ENCODE data around the gene DIP2C.

DIP2C gene, protein sequence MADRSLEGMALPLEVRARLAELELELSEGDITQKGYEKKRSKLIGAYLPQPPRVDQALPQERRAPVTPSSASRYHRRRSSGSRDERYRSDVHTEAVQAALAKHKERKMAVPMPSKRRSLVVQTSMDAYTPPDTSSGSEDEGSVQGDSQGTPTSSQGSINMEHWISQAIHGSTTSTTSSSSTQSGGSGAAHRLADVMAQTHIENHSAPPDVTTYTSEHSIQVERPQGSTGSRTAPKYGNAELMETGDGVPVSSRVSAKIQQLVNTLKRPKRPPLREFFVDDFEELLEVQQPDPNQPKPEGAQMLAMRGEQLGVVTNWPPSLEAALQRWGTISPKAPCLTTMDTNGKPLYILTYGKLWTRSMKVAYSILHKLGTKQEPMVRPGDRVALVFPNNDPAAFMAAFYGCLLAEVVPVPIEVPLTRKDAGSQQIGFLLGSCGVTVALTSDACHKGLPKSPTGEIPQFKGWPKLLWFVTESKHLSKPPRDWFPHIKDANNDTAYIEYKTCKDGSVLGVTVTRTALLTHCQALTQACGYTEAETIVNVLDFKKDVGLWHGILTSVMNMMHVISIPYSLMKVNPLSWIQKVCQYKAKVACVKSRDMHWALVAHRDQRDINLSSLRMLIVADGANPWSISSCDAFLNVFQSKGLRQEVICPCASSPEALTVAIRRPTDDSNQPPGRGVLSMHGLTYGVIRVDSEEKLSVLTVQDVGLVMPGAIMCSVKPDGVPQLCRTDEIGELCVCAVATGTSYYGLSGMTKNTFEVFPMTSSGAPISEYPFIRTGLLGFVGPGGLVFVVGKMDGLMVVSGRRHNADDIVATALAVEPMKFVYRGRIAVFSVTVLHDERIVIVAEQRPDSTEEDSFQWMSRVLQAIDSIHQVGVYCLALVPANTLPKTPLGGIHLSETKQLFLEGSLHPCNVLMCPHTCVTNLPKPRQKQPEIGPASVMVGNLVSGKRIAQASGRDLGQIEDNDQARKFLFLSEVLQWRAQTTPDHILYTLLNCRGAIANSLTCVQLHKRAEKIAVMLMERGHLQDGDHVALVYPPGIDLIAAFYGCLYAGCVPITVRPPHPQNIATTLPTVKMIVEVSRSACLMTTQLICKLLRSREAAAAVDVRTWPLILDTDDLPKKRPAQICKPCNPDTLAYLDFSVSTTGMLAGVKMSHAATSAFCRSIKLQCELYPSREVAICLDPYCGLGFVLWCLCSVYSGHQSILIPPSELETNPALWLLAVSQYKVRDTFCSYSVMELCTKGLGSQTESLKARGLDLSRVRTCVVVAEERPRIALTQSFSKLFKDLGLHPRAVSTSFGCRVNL (N-terminal part only)

DNA sequence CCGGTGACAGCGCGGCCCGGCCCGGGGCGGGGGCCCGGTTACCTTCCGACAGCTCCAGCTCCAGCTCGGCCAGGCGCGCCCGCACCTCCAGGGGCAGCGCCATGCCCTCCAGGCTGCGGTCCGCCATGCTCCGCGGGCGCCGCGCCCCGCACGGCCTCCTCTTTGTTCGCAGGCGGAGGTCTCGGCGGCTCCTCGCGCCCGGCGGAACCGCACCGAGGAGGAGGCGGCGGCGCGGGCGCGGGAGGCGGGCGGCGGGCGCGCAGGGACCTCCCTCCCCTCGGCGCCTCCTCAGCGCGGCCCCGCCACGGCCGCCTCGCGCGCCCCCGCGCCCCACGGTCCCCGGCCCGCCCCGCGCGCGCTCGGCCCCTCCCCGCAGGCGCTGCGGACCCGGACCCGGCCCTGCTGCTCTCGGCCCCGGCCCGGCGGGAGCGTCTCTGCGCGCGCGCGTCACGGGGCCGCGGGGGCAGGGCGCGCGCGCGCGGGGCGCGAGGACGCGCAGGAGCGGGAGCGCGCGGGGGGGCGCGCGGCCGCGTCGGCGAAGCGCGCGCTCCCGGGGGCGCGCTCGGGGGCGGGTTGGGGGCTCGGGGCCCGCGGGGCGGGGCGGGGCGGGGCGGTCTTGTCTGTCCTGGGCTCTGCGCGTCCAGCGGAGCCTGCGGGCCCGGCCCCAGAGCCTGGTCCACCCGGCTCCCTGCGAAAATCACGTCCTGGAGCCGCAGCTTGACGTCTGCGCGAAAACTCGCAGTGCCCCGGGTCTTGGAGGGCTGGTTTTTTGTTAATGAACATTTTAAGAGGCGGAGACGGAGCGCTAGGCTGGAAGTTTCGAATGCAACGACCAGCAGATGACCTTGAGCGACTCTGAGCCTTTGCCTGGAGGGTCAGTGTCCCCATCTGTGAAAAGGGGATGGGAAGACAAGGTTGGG is at the start of gene DIP2C:
Gene DIP2C, minus strand, starts transcription at position 217 of the 920 bp plus-strand sequence. Its CDS starts 90 bp downstream, at position 127.
- no peak for DNase-seq (ENCODE audit: low read depth, low spot score)

GRCh38 chr10:734481-734880 is 45.0 kb upstream of the DIP2C start:
- no peak for DNase-seq (ENCODE audit: low read depth, low spot score)

DNA sequence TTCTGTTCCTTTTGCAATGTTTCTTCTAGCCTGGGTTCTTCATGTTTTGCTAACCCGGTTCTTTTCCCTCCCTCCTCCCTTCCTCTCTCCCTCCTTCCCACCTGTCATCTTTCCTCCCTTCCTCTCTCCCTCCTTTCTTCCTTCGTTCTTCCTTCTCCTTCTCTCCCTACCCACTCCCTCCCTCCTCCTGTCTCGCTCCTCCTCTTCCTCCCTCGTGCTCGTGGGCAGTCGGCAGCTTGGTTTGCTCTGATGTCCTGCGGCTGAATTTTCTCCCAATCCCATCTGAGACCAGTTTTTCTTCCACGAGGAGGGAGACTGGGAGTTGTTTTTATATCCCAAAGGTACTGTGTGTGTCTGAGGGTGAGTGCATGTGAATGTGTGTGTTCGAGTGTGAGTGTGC is 43.6 kb upstream of the DIP2C start:
- no peak for DNase-seq (ENCODE audit: low read depth, low spot score)

DNA sequence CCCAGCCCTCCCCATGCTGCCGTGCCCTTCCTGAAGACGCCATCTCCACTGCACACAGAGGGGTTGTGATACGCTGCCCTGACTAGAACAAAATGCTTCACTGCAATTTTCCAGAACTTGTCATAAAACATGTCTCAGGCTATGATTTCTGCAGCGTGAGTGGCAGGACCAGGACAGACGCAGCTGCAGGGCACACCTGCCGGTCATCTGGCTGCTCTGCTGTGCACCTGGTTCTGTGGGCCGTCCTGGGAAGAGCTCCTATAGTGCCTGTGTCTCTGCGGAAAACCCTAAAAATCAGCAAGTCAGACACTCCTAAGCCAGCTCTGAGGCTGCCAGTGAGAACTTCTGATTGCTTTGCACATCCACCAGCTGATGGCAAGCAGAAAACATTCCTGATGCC is 39.7 kb upstream of the DIP2C start:
- no peak for DNase-seq (ENCODE audit: low read depth, low spot score)

DNA sequence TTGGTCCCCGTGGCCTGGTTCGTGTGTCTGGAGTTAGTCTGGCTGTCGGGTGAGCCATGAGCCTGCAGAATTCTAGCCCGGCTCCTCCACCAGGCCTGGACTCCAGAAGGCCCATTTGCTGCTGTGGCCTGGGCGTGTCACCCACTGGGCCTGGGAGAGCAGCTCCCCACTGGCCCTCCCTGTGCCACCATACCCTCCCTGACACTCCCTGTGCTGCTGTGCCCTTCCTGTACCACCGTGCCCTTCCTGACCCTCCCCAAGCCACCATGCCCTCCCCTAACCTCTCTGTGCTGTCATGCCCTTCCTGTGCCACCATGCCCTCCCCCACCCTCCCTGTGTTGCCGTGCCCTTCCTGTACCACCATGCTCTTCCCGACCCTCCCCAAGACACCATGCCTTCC is 39.1 kb upstream of the DIP2C start:
- DNase-seq (ENCODE audit: low read depth, low spot score) = no peak

GRCh38 chr10:727162-727790 is 37.8 kb upstream of the DIP2C start:
- no peak for DNase-seq (ENCODE audit: low read depth, low spot score)

GRCh38 chr10:725786-726185 is 36.3 kb upstream of the DIP2C start:
- DNase-seq (ENCODE audit: low read depth, low spot score) = no peak

- no peak for DNase-seq (ENCODE audit: low read depth, low spot score)
Measured at GRCh38 chr10:725302-725701, 35.8 kb upstream of the DIP2C start.

GRCh38 chr10:723973-724372 is 34.5 kb upstream of the DIP2C start:
- no peak for DNase-seq (ENCODE audit: low read depth, low spot score)

DNA sequence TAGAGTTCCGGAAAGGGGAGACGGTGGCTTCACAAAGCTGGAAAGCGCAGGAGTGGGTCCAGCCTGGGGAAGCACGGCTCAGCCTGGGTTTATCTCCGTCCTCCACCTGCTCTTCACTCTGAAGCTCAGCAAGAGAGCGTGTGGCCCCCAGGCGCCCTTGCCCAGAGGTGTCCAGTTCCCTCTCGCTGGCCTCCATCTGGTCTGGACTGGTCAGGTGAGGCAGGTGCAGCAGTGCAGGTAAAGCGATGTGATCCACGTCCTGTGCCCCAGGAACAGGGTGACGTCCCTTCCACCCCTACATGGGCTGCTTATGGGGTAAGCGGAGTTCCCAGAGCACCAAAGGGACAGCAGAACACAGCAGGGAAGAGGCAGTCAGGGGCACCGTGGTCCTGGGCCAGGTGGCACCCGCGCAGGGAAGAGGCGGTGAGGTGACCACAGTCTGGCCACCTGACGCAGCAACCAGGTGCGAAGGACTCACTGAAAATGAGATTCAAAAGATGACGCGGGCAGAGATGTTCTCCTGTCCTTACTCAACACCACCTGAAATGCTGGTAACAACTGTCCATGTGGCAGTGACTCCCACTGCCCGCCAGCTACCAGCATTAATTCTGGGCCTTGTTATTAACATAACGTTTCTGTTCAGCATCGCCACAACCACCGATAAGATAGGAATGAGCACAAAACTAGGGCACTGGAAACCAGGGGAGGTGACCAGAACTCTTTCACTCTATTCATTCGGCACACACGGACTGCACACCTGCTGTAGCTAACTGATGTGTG is 33.0 kb upstream of the DIP2C start:
- no peak for DNase-seq (ENCODE audit: low read depth, low spot score)

DNA sequence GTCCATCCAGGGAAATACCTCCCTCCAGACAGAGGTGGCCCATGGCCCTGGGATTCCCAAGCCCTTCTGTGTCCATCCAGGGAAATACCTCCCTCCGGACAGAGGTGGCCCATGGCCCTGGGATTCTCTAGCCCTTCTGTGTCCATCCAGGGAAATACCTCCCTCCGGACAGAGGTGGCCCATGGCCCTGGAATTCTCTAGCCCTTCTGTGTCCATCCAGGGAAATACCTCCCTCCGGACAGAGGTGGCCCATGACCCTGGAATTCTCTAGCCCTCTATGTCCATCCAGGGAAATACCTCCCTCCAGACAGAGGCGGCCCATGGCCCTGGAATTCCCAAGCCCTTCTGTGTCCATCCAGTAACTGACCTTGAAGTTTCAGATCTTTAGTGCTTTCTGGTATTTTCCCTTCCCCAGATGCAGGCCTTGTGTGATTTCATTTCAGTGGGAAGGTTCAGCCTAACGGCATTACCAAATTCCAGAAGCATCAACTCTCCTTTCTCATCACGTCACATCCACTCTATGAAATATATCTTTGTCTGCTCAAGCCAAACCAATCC is 28.8 kb upstream of the DIP2C start:
- DNase-seq (ENCODE audit: low read depth, low spot score) = no peak

DNA sequence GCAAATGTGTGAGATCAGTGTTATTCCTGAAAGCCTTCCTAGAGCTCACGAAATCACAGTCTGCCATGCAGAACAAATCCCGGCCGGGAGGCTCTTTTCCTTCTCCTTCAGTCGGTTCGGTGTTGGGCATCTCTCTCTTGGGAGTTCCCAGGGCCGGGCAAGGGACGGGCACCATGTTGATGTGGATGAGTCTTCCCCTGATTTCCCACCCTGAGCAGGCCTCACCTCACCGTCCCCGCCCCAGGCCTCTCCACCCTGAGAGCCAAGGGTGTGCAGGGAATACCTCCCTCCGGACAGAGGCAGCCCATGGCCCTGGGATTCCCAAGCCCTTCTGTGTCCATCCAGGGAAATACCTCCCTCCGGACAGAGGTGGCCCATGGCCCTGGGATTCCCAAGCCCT is 28.0 kb upstream of the DIP2C start:
- no peak for DNase-seq (ENCODE audit: low read depth, low spot score)

- no peak for DNase-seq (ENCODE audit: low read depth, low spot score)
Measured at GRCh38 chr10:716821-717220, 27.4 kb upstream of the DIP2C start.

DNA sequence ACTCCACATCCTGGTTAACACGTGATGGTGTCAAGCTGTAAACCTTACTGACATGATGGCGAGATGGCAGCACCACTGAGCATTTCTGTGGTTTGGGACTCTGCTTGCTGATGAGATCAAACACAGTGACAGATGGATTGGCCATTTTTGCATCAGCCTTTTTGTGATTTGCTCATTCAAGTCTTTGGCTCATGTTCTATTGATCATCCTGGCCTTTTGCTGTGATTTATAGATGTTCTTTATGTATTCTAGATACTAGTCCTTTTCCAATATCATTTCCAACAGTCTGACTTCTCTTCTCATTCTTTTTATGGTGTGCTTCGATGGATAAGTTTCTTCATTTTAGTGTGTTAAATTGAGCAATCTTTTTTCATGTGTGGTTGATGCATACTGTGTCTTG is 24.7 kb upstream of the DIP2C start:
- no peak for DNase-seq (ENCODE audit: low read depth, low spot score)

DNA sequence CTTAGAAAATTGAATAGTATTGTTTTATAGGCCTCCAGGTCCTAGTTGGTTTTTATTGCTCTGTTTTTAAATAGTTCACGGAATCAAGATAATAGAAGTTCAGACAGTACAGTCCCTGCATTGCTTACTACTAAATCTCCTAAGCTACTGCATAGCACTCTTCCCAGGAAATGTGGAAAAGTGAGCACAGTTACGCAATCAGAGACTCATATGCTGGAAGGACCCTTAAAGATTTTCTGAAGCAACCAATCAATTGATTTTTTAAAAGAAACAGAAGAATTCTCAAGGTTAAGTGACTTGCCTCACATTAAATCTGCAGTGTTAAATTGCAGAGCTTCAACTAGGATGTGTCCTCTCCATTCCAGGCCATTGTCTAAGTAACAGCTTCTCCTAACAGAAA is 23.1 kb upstream of the DIP2C start:
- no peak for DNase-seq (ENCODE audit: low read depth, low spot score)

DNA sequence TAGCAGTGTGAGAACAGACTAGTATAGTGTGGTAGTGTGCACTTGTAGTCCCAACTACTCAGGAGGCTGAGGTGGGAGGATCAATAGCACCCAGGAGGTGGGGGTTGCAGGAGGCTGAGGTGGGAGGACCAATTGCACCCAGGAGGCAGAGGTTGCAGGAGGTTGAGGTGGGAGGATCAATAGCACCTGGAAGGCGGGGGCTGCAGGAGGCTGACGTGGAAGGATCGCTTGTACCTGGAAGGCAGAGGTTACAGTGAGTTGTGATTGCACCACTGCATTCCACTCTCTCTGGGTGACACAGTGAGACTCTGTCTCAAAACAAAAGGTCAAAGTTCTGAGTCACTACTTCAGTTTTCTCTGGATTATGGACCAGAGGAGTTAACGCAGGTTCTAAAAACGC is 22.6 kb upstream of the DIP2C start:
- no peak for DNase-seq (ENCODE audit: low read depth, low spot score)

- no peak for DNase-seq (ENCODE audit: low read depth, low spot score)
Measured at GRCh38 chr10:707861-708260, 18.4 kb upstream of the DIP2C start.

DNA sequence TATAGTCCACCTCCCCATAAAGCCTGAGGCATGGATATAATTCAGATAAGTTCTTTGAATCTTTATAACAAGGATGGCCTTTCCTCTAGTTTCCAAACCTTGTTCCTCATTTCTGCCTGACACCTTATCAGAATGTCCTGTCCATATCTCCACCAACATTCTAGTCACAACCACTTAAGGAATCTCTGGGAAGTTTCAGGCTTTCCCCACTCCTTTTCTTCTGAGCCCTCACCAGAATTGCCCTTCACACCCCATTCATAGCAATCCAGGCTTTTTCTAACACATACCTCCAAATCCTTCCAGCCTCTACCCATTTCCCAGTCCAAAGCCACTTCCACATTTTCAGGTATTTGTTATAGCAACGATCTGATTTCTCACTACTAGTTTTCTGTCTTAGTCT is 18.0 kb upstream of the DIP2C start:
- DNase-seq (ENCODE audit: low read depth, low spot score) = no peak

- no peak for DNase-seq (ENCODE audit: low read depth, low spot score)
Measured at GRCh38 chr10:703118-703517, 13.7 kb upstream of the DIP2C start.
